ENCODE results near the gene PITPNC1. TPM values are rescaled to one million over a fixed set of nuclear protein-coding genes. Genes with fewer than 3 reads are reported as not detected.

PITPNC1 gene
- total RNA-seq, 1 experiment from 2014 or later = 20.8 TPM

DNA sequence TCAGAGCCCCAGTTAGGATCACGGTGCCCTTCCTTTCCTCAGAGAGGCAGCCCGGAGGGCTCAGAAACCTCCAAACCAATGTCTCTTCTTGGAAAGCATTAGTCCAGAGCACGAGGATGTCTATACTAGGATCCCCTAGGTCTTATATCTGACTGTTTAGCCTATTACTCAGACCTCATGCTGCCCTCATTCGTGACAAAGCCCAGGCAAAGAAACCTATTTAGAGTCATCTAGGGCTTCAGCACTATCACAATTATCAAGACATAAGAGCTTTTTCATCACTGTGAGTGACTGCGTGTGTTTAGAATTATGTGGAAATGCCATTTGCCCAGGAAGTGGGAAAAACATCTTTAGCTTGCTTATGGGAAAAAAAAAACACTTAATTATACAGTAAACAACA is 180.8 kb downstream of the PITPNC1 start:
- TF ChIP-seq, protein P1, sequence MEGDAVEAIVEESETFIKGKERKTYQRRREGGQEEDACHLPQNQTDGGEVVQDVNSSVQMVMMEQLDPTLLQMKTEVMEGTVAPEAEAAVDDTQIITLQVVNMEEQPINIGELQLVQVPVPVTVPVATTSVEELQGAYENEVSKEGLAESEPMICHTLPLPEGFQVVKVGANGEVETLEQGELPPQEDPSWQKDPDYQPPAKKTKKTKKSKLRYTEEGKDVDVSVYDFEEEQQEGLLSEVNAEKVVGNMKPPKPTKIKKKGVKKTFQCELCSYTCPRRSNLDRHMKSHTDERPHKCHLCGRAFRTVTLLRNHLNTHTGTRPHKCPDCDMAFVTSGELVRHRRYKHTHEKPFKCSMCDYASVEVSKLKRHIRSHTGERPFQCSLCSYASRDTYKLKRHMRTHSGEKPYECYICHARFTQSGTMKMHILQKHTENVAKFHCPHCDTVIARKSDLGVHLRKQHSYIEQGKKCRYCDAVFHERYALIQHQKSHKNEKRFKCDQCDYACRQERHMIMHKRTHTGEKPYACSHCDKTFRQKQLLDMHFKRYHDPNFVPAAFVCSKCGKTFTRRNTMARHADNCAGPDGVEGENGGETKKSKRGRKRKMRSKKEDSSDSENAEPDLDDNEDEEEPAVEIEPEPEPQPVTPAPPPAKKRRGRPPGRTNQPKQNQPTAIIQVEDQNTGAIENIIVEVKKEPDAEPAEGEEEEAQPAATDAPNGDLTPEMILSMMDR (IDR thresholded peaks at IDR 0.05) = no peak
- TF ChIP-seq SIN3A (IDR thresholded peaks at IDR 0.05; ENCODE audit: borderline replicate concordance, insufficient read depth, low read depth, low read length) (no peak), POLR2AphosphoS5 (IDR thresholded peaks at IDR 0.05; ENCODE audit: low read depth, low read length) (no peak), TCF7L2 (IDR thresholded peaks at IDR 0.05; ENCODE audit: low read depth, low read length) (no peak)
- TF ChIP-seq, protein P2, sequence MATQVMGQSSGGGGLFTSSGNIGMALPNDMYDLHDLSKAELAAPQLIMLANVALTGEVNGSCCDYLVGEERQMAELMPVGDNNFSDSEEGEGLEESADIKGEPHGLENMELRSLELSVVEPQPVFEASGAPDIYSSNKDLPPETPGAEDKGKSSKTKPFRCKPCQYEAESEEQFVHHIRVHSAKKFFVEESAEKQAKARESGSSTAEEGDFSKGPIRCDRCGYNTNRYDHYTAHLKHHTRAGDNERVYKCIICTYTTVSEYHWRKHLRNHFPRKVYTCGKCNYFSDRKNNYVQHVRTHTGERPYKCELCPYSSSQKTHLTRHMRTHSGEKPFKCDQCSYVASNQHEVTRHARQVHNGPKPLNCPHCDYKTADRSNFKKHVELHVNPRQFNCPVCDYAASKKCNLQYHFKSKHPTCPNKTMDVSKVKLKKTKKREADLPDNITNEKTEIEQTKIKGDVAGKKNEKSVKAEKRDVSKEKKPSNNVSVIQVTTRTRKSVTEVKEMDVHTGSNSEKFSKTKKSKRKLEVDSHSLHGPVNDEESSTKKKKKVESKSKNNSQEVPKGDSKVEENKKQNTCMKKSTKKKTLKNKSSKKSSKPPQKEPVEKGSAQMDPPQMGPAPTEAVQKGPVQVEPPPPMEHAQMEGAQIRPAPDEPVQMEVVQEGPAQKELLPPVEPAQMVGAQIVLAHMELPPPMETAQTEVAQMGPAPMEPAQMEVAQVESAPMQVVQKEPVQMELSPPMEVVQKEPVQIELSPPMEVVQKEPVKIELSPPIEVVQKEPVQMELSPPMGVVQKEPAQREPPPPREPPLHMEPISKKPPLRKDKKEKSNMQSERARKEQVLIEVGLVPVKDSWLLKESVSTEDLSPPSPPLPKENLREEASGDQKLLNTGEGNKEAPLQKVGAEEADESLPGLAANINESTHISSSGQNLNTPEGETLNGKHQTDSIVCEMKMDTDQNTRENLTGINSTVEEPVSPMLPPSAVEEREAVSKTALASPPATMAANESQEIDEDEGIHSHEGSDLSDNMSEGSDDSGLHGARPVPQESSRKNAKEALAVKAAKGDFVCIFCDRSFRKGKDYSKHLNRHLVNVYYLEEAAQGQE (IDR thresholded peaks at IDR 0.05; ENCODE audit: insufficient read depth in 1 of 2, low read depth in 2 of 2, low read length in 1 of 2) = no peak
- in situ Hi-C loops (cut with HindIII; ENCODE audit: low pct_unique_long_range_greater_than_20kb, low sequenced_read_pairs) = no loop called here
- BruUV-seq (replicated peaks) = no TSS peak

DNA sequence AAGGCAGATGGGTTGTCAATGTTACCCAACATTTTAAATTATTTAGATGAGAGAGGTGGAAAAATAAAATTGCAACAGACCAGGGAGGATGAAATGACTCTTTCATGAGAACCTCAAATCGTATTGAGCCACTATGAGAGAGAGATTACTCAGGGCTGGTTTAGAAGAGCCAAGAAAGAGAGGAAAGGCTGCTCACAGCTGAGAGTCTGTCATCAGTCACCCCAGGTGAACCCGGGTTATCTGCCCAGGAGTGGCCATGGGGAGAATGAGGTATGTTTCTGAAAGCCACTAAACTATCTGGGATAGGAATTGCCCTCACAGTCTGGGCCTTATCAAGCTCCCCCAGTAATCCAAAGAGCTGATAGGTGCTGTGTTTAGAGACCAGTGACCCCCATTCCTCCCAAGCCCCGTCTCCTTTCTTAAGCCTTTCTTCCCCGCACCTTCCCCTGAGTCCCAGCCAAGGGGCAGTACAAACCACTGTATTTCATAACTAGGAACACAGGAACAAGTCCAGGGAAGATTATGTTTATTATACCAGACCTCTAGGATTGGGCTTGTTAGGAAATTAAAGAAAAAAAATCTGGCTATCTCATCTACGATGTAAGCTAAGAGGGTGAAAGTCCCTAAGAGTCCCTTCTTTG is 181.8 kb downstream of the PITPNC1 start:
- no peaks in the 10 kb centered on the region for H3K36me3 ChIP-seq (ENCODE audit: control insufficient read depth, insufficient read depth, low read length)
- no TSS peak for BruUV-seq (replicated peaks)
- TF ChIP-seq SIN3A (IDR thresholded peaks at IDR 0.05; ENCODE audit: borderline replicate concordance, insufficient read depth, low read depth, low read length) = no peak
- no peak for TF ChIP-seq TCF7L2 (IDR thresholded peaks at IDR 0.05; ENCODE audit: low read depth, low read length)
- no peak for TF ChIP-seq POLR2AphosphoS5 (IDR thresholded peaks at IDR 0.05; ENCODE audit: low read depth, low read length)
- TF ChIP-seq, protein P1 (IDR thresholded peaks at IDR 0.05) = no peak
- TF ChIP-seq, protein P2 (IDR thresholded peaks at IDR 0.05; ENCODE audit: insufficient read depth in 1 of 2, low read depth in 2 of 2, low read length in 1 of 2) = no peak
- POLR2A ChIA-PET = no interaction called here
- H3K27me3 ChIP-seq (ENCODE audit: control insufficient read depth, insufficient read depth, low read length) = no peaks in the 10 kb centered on the region
- in situ Hi-C loops (cut with HindIII; ENCODE audit: low pct_unique_long_range_greater_than_20kb, low sequenced_read_pairs) (no loop called here), intact Hi-C loops (cut with micrococcal nuclease; ENCODE audit: unreplicated experiment) (no loop called here)
- H3K4me3 ChIP-seq (ENCODE audit: low read depth in 2 of 2, low read length in 2 of 2) = no peak overlapping the region
- H3K27ac ChIP-seq (ENCODE audit: low read length) = no peak overlapping the region
- no peaks in the 10 kb centered on the region for H3K9me3 ChIP-seq (ENCODE audit: control insufficient read depth, insufficient read depth, low read depth, low read length)
- no peaks in the 10 kb centered on the region for H3K4me1 ChIP-seq (ENCODE audit: control insufficient read depth, insufficient read depth, low read length)
- CTCF ChIA-PET = no interaction called here
- ATAC-seq (no peak), DNase-seq (ENCODE audit: low read depth, low spot score) (no peak)

More for the DNA sequence above, 180.8 kb downstream of the PITPNC1 start:
- ChIA-PET CTCF (no interaction called here), POLR2A (no interaction called here)
- Histone ChIP-seq H3K4me1 (ENCODE audit: control insufficient read depth, insufficient read depth, low read length) (no peaks in the 10 kb centered on the region), H3K9me3 (ENCODE audit: control insufficient read depth, insufficient read depth, low read depth, low read length) (no peaks in the 10 kb centered on the region), H3K4me3 (ENCODE audit: low read depth in 2 of 2, low read length in 2 of 2) (no peak overlapping the region), H3K27me3 (ENCODE audit: control insufficient read depth, insufficient read depth, low read length) (no peaks in the 10 kb centered on the region), H3K27ac (ENCODE audit: low read length) (no peak overlapping the region), H3K36me3 (ENCODE audit: control insufficient read depth, insufficient read depth, low read length) (no peaks in the 10 kb centered on the region)
- intact Hi-C loops (cut with micrococcal nuclease; ENCODE audit: unreplicated experiment) = no loop called here
- ATAC-seq (no peak), DNase-seq (ENCODE audit: low read depth, low spot score) (no peak)

Measured in Panc1 (cell line).